Hematopoietic multipotent progenitor cell treated with erythropoietin and hydrocortisone succinate and interleukin-3 and kit ligand, for 17 days (in vitro differentiated cells): ENCODE data around the gene DHRS3.

Experiments used
- DNase-seq: peaks from one replicate; pipeline ENCODE4 v3.0.0-alpha.2; 2015; ENCODE audit warnings: low spot score

The DHRS3 gene

DNA sequence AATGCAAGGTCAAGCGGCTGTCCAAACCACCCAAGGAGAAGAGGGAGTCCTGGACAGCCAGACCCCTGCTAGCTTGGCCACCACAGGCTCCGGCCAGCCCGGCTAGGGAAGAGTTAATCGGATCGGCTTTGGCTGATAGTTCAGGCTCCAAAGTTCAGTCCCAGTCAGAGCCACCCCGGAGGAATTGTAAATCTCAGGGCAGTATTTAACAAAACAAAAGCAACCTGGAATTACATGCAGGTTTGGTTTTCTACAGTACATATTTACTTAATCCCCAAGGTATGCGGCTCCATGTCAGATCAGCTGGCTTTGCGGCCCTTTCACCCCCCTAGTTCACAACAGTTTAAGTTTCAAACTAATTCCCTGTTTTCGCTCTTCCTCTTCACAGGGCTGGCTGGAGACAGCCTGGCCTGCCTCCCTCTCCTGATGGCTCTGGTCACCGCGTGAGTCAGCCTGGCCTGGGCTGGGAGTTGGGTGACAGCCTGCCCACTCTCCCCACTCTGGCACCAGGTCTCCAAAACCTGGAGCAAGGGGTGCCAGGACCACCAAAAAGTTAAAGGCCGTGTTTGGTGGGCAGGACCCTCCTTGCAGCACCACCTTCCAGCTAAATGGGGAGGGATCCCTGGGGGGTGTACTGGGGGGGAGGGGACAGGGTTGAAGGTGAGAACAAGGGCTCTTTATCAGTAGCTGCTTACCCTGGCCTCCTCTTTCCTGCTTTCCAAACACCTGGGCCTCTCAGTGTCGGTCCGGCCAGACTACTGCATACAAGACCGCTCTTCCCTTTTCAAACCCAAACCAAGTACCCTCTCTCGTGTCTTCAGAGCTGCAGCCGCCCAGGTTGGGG is 1.9 kb downstream of the DHRS3 start:
- DNase-seq, result no peak

DNA sequence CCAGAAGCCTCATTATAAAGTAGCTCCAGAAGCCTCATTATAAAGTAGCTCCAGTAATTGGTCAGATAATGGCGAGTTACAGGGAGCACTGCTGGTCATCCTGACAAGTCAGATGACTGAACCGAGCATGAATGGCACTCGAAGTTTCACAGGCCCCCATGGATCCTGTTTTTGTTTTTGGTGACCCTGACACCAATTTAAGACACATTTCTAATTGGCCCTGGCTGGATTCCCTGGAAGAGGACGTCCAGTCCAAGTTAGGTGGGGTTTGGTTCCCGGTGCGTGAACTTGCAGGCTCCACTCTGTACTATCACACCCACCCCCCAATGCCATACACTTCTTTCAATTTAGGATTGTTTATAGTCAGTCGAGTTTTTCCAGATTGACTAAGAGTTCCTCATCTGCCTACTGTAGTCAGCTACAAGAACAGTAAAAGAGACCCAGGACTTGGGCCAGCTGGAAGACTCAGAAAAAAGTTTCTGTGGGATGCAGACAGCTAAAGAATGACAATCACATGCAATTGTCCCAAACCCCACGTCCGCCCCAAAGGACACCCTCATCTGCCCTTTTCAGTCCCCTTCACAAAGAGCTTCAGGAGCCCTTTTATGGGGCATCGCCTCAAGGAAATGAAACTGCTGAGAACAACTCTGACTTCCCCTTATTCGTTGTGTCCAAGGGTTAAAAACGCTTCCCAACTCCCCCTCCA is 2.7 kb downstream of the DHRS3 start:
- no peak for DNase-seq

DNA sequence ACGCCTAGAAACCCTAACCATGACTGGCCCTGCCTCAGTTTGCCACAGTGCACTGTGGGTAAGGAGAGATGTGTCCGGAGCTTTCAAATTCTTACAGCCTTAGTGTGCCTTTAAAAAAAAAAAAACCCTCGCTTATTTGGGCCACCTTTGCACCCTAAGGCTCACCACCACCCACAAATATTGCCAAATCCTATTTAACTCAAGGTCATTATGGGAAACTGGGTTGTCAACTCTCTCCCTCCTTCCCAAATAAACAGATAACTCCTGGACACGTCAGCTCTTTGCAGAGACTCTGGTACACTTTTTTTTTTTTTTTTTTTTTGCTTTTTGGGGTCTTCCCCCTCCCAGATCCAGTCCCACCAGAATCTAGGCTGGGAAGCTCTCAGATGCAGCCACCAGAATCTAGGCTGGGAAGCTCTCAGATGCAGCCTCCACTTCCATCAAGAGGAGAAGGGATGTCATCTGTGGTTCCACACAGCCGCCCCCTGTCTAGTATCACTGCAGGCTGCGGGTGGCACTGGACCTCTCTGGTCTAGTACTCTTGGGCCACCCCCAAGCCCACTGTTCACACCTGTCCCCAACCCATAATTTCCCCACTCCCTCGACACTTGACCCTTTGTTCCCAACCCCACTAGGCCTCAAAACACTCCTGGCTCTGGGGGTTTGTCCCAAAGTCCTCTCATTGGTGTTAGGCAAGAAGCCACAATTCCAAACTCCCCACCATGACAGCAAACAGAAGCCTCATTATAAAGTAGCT is 3.4 kb downstream of the DHRS3 start:
- no peak for DNase-seq

DNA sequence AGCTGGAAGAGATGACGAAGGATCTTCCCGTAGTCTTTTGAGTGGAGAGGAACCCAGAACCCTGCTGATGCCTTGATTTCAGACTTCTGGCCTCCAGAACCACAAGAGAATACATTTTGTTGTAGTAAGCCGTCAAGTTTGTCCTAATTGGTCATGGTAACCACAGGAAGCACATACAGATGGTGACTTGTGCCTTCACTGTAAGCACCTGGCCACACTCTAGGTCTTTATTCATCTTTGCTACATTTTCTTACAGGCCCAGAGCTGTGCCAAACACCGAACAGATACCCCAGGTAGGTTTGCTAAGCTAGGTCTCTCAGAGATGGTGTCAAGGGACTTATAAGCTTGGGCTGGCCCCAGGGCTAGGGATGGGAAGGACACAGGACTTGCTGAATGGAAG is 4.8 kb downstream of the DHRS3 start:
- no peak for DNase-seq

DNA sequence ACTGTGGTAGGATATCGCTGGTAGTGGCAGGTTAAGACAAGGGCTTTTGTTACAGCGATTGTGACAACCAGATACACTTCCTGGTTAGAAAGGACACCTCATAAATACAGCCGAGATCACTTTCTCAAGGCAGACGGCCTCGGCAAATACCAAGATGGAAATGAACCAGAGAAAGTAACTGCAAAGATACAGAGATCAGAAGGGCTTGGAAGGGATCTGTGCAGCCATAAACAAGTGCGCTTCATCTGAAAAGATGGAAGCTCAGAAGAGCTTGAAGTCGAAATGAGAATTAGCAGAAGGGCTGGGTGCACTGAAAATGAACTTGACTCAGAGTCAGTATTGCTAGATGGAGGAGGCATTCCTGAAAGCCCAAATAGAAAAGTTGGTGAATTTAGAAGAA is 7.1 kb downstream of the DHRS3 start:
- DNase-seq, result no peak

DNA sequence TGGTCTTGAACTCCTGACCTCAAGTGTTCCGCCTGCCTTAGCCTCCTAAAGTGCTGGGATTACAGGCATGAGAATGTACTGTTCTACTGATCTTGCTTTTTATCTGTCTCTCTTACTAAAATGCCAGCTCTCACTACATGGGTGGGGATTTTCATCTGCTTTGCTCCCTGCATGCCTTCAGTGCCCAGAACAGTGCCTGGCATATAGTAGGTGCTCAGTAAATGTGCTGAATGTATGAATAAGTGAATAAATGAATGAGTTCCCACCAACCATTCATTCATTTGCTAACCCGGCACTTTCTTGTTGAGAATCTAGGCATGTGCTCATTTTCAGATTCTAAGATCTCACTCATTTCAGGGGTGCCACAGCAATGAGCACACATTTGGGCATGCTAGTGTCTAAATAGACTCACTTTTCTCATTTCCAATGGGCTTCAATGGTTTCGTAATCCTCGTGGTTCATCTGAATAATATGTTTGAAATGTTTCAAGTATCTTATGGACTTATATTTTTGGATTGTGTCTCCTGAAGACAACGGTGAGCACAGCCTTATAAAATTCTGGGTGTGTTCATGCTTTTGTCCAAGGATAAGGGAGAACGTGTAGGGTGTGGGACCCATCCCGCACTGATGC is 7.6 kb downstream of the DHRS3 start:
- DNase-seq, result no peak

DNA sequence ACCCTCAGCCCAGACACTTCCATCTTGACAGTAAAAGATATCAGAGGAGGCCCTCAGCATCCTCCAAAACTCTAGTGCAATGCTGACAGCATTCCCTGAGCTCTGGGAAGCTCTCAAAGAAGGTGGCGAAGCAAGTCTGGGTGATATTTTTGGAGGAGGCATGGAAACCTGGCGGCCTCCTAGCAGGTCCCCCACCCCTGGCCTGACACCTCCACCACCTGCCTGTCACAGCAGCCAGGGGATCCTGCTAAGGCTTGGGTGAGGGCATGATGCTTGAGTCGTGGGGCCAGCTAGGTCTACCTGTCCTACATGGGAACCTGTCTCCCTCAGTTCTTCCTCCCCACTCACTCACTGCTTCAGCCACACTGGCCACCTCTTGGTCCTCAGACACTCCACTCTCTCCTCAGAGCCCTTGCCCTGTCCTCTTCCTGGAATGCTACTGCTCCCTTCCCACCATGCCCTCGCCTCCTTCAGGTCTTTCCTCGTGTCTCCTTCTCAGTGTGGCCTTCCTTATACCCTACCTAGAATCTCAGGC is 8.5 kb downstream of the DHRS3 start:
- DNase-seq, result no peak

DNA sequence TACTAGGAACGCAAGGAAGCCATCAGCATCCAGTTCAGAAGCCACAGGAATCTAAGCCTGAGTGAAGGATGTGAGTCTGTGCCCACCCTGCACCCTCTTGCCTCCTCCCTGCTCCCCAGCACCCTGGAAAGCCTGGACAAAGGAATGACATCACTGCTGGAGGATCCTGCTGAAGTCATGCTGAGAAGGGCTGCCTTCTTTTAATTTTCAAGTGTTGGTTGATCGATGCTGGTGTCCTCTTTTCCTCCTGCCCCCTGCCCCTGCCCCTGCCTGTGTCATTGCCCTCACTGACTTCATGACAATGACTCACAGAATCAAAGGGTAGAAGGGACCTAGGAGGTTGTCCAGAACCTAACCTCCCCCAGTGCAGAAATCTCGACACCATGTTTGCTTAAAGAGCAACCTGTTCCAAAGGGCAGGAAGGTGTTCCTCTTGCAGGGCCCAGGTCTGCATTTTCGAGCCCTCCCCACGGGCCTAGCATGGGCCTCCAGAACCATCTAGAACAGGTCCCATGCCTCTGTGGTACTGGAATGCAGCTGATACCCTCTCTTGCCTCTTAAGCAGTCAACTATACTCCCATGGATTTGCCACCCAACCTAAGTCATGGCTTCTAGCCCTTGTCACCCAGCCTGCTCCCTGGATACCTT is 9.6 kb downstream of the DHRS3 start:
- no peak for DNase-seq

DNA sequence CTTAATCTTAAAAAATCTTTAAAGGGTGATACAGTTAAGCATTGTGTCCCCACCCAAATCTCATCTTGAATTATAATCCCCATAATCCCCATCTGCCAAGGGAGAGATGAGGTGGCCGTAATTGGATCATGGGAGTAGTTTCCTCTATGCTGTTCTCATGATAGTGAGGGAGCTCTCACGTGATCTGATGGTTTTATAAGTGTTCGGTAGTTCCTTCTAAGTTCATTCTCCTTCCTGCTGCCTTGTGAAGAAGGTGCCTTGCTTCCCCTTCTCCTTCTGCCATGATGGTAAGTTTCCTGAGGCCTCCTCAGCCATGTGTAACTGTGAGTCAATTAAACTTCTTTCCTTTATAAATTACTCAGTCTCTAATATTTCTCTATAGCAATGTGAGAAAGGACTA is 10.7 kb downstream of the DHRS3 start:
- no peak for DNase-seq

DNA sequence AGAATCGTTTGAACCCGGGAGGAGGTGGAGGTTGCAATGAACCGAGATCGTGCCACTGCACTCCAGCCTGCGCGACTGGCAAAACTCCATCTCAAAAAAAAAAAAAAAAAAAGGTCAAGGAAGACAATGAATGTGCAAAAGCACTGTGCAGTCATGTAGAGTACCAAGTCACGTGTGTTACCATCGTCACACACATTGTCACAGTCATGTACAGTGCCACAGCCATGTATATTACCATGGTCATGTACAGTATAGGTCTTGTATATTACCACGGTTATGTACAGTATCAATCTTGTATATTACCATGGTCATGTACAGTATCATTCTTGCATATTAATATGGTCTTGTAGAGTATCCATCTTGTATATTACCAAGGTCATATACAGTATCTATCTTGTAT is 13.0 kb downstream of the DHRS3 start:
- DNase-seq, result no peak

DNA sequence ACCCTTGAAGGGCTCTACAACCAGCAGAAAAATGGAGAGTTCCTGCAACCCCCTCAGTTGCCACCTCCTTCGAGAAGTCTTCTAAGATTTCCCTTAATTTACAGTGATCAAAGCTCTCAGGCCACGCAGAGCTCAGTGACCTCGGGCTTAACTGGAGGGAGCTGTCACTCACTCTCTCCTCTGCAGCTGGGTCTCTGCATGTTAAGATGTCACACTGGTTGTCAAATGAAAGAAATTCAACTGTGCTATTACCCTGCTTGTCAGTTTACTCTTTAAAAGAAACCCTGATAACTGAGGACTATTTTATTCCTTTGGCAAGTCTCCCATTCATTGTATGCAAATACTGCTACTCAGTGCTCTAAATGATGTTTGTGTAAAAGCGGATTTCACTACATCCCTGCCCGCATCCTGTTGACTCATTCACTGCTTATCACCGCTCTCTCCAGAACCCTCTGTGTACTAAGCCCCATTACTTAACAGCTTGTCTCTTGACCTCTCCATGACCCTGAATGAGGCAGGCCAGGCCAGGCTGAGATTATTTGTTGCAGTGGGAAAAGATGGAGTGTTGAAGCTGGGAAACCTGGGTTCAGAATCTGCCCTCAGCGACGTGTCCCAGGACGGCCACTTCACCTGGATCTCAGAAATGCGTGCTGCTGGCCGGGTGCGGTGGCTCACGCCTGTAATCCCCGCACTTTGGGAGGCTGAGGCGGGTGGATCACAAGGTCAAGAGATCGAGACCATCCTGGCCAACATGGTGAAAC is 13.7 kb downstream of the DHRS3 start:
- no peak for DNase-seq

DNA sequence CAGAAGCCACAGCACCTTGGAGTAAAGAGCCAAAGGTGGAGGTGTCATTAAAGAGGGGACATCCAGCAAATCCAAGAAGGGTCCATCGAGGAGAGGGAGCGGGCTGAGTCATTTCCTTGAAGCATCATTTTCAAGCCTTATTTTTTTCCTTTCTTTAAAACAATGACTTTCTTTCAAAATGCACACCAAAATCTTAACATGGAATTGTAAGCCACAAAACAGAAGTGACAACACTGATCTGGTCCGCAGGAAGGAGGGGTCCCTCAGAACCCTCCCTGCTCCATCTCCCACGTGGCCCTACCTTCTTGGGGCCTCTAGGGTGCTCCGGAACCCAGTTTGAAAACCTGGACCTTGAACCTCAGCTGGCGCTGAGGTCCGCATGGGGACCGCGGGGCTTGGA is 14.8 kb downstream of the DHRS3 start:
- DNase-seq, result no peak

DNA sequence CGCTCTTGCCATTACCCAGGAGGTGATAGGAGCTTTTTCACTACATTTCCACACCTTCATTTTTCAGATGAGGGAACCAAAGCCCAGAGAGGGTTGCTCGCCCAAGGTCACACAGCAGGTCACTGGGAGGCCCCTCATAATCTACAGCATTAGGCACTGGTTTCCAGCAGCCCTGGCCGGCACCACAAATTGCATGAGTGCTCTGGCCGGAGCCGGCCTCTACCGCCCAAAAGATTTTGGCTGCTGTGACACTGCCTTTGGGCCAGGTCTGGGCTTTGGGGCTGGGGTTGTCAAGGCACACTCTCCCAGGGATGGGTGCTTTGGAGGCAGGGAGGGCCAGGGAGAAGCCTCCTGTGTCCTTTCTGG is 15.4 kb downstream of the DHRS3 start:
- no peak for DNase-seq

DNA sequence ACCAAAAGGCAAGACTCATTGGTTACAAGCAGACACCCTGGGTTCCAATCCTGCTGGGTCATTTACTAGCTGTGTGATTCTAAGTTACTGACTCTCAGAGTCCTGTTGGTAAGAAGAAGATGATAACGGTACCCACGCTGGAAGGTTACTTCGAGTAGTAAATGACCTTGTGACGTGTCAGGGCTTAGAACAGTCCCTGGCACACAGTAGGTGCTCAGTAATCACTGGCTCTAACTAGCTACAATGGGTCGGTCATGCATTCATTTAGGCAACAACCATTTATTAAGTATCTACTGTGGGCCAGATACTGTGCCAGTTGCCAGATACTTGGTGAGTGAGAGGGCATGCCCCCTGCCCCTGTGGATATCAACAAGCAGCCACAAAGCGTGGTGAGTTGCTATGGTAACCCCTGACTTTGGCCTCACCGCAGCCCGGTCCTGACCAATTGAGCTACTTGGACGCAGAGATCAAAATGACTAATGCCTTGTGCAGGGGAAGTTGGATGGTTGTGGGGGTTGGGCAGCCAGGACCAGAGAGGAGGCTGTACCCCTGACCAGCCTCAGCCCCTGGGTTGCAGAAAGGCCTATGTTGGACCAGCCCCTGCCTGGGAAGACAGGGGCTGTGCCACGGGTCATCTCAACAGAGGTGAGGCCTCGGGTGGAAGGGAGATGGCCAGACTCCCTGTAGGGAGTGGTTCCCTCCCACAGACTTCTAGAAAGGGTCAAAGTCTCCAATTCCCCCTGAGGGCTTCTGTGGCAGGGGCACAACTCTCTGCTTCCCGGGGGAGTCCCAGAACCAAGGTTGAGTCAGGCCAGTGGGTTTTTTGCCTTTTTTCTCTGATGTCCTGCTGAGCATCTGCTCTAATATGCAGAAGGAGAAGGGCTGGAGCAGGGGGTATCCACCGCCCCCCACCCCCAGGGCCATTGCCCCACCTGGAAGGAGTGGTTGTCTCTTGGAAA is 16.0 kb downstream of the DHRS3 start:
- DNase-seq, result no peak

DNA sequence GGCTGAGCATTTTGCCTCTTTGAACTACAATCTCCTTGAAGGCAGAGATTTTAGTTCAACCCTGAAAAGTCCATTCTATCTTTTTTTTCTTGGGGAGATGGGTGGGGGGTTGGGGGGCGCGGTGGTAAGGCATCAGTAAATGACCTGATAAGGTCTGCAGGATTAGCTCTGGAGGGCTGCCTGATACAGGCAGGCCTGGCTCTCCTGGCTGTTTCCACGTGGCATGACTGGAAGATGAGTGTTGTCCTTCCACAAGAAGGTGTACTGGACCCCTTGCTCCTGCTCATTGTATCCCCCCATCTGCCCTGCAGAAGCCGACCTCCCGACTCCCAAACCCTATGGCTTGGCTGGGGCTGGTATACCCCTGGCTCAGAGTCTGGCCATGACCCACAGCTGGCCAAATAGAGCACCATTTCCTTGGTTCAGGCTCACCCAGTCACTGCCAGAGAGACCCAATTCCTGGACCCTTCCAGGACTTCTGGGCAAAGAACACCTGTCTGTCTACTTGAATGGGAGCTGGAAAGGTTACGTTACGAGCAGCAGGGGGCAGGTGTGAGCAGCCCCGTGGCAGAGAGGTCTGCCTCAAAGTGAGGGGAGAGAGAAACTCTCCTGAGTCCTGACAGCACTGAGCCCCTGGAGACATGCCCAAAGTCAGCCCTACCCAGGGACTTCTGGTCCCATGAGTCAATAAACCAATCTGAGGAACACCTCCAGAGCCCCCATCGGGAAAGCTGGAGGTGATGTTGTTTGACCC is 17.0 kb downstream of the DHRS3 start:
- DNase-seq, result no peak

DNA sequence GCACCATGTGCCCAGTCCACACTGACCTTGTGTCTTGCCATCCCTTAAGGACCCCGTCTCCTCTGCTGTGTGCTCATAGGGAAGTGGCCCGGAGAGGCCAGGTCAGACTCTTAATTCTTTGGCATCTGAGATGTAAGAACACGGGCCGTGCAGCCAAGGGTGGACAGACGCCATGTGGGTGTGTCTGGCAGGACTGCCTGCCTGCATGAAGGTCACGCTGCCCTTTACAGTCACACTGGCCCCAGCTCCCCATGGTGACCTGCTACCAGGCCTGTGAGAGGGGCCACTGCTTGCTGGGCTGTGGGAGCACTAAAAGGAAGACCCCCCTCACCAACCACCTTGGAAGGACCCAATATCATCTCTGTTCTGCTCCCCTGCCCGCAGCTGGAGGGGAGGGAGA is 17.7 kb downstream of the DHRS3 start:
- no peak for DNase-seq

DNA sequence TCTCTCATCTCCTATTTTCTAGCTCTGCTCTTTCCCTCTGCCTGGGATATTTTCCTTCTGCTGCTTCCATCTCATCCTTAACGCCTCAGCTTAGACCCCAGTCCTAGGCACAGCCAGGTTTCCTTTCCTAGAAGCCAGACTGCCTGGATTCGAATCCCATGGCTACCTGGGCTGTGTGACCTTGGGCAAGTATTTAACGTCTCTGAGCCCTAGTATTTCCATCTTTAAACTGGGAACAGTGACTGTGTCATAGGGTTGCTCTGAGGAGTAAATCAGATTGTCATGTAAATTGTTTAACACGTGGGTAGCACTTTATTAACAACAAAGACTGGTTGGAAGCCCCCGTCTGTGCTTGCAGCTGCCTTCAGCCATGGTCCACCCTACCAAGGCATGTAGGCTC is 18.4 kb downstream of the DHRS3 start:
- DNase-seq, result no peak

DNA sequence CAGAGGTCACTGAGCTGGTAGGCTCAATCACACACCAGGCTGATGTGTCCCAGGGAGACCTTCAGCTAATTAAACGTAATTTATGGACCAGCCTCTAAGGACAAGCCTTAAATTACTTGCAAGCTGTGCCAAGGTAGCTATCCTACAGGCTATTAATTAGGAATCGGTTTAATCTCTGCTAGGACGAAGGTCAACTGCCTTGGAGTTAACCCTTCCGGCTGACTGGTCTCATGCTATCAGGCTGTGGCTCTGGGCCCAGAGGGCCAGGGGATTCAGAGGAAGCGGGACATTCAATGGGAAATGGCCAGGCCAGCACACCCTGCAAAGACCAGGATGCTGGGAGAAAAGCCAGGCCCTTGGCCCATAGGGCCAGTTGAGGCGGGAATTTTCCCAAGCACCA is 19.0 kb downstream of the DHRS3 start:
- DNase-seq, result no peak

DNA sequence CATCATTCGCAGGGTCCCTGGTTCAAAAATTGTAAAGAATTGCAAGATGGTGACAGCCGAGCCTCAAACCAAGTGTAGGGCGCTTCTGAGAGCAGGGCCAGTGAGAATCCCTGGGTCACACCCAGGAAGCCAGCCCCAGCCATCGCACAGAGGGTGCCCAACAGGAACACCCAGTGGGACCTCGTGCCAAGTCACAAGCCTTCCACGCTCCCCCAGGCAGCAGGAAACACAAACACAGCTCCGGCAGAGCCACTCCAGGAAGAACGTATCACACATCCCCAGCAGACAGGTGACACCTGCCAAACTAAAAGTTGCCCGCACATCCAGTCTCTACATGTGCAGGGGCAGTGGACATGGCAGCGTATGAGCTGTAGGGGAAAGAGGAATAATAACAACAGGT is 20.2 kb downstream of the DHRS3 start:
- no peak for DNase-seq
